Activated T-helper 1 cell treated with Interleukin-2 at 50 U/mL for 16 hours (primary cell): Measurements from ENCODE around the gene PCDH17.

Source experiments
- DNase-seq: peaks from one replicate; pipeline ENCODE4 v3.0.0-alpha.2; 2020; ENCODE audit warnings: low read depth

Gene PCDH17

GRCh38 chr13:57739543-57740190 lies 108.1 kb downstream of the PCDH17 start:
- DNase-seq: no peak

DNA sequence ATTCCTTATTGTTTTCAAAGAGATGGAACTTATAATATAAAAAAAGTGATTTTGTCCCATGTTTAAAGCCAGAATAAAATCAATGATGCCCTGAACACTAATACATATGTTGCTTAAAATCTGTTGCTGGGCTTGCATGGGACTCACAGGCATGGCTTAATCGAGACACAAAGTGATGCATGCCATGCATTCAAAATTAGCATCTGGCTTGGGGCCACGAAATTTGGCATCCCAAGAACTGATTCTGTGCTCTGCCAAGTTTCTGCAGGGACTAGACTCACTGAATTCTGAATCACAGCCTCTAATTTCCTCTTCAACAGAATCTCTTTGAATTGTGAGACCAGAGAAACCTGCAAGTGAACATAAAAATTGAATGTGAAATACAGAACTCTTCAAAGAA lies 109.2 kb downstream of the PCDH17 start:
- no peak for DNase-seq

- no peak for DNase-seq
Measured at GRCh38 chr13:57748096-57748495, 116.6 kb downstream of the PCDH17 start.

DNA sequence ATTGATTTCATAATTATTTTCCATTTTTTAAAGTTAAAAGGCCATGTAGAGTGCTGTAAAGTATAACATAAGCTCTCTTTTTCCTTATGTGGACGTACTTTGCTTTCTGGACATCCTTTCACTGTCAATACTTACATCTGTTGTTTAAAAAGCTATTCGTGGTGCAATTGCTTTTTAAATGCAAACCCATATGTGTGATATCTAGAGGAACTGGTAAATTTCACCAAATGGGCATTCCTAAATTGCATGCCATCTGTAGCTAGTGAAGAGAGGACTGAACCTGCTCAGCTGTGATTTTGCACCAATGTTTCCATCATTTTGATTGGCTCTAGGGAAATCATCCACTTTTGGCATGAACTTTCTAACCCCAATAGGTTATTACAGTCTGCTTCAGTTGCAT lies 129.4 kb downstream of the PCDH17 start:
- DNase-seq: no peak

- no peak for DNase-seq
Measured at GRCh38 chr13:57763689-57764088, 132.1 kb downstream of the PCDH17 start.
